Ovary (tissue), 9 donors: ENCODE measurements around the gene BCAT1. TPM values are rescaled to one million over a fixed set of nuclear protein-coding genes. Genes with fewer than 3 reads are reported as not detected.
A peak's percentile ranks its signal among the peaks of the same experiment; 100 is the strongest.

Experiments
- DNase-seq, 5 donors: peaks; one replicate each; pipeline ENCODE4 v3.0.0-alpha.2; 2019 to 2020
- H3K27ac ChIP-seq, 2 donors: fragments of 200-600 bp; one replicate each; pipeline versions ENCODE4 v1.5.1 to v1.8.0; 2019 to 2022
- H3K27me3 ChIP-seq: fragments of 200-600 bp; one replicate; pipeline ENCODE4 v1.8.0; 2022
- H3K36me3 ChIP-seq: fragments of 200-600 bp; sonication (generic); one replicate; pipeline ENCODE4 v1.5.1; 2019
- H3K4me1 ChIP-seq: one replicate; pipeline ENCODE4 v1.8.1; 2013; ENCODE audit warnings: mild to moderate bottlenecking, moderate library complexity; ENCODE audit not compliant: insufficient read depth
- H3K4me3 ChIP-seq: fragments of 200-600 bp; sonication (generic); one replicate; pipeline ENCODE4 v1.5.1; 2017
- H3K9me3 ChIP-seq, 2 donors: fragments of 200-600 bp in 1 of 2; sonication (generic) in 1 of 2; one replicate each; pipeline versions ENCODE4 v1.5.1 to v1.8.1; 2013 to 2019; ENCODE audit warnings: mild to moderate bottlenecking in 1 of 2, moderate library complexity in 1 of 2
- EP300 ChIP-seq: sonication (generic); formaldehyde crosslinking; IDR thresholded peaks from one replicate; pipeline ENCODE4 v1.6.1; 2017; ENCODE audit warnings: antibody characterized with exemption
- POLR2A ChIP-seq: fragments of 450-650 bp; IDR thresholded peaks from one replicate; pipeline ENCODE4 v1.6.1; 2017; ENCODE audit warnings: antibody characterized with exemption, mild to moderate bottlenecking, moderate library complexity
- WGBS, 3 donors: extraction: QIAGEN DNeasy Blood & Tissue Kit in 1 of 3; methylation state at CpG; one replicate each; pipeline versions ENCODE4 v1.1.5 to v1.1.7; 2013 to 2017; 5-methylcytosine and 5-hydroxymethylcytosine counted together
- intact Hi-C, 4 donors: fragments of 100-400 bp; cut with DNase I; formaldehyde crosslinking; loops; one replicate each; pipeline versions ENCODE4 v1.11.0 to v1.15.1; 2022 to 2023
- polyA plus RNA-seq, 2 donors: library from polyadenylated mRNA; stranded (reverse); fragments of 200-250 nt in 1 of 2; fragments of 350-450 nt in 1 of 2; fragmentation: Illumina TruSeq in 1 of 2; extraction: RNeasy Lipid Tissue Mini Kit (QIAGEN cat#74804) in 1 of 2; gene quantifications; one replicate each; pipeline ENCODE4 v1.2.3, GENCODE V29; 2013 to 2014
- total RNA-seq, 7 donors: library from RNA; depleted of rRNA in 2 of 7; stranded (reverse); fragments of >200 nt in 2 of 7; fragmentation: NEBNext Ultra II Directional in 3 of 7; extraction: Animal tissue kit (Norgen Biotek cat#: 25700) in 3 of 7; gene quantifications; one replicate each; pipeline versions ENCODE4 v1.1.0 to v1.2.4, GENCODE V29; 2016 to 2023
- TF ChIP-seq, protein P1 (sequence below), 3 donors: fragments of 450-650 bp in 2 of 3; fragments of 200-600 bp in 1 of 3; IDR thresholded peaks; one replicate each; pipeline versions ENCODE4 v1.5.1 to v1.8.0; 2016 to 2022; ENCODE audit warnings: antibody characterized with exemption in 3 of 3, mild to moderate bottlenecking in 1 of 3
- donor health status: DM: no; HTN: no; CAD: no; lungs with moderate emphysema.
- donor health status: DM: no; HTN: no; CAD: no.
- donor health status: Bipolar disorder and iron deficiency.
- donor health status: DM: yes; HTN: yes; CAD: no.
- donor health status: DM: no; HTN: no; CAD: no.
- donor health status: DM: yes; HTN: yes; CAD: no.

The BCAT1 gene
- total and polyA plus RNA-seq, 9 donors: 12.0 to 106 (median 31.7) TPM

- no peak overlapping the region for H3K27ac ChIP-seq
- WGBS, 3 donors: 49 to 92% (median 50%) methylated on average over 2 of the region's 2 CpGs
- no peaks in the 10 kb centered on the region for H3K36me3 ChIP-seq
- no peaks in the 10 kb centered on the region for H3K9me3 ChIP-seq
- no peaks in the 10 kb centered on the region for H3K27me3 ChIP-seq
- H3K4me1 ChIP-seq: peaks cover 4% of the 10 kb centered on the region
- intact Hi-C loops: no loop called here
- H3K4me3 ChIP-seq: no peak overlapping the region
- no peak for DNase-seq
- TF ChIP-seq POLR2A: no peak
- TF ChIP-seq, protein P1, sequence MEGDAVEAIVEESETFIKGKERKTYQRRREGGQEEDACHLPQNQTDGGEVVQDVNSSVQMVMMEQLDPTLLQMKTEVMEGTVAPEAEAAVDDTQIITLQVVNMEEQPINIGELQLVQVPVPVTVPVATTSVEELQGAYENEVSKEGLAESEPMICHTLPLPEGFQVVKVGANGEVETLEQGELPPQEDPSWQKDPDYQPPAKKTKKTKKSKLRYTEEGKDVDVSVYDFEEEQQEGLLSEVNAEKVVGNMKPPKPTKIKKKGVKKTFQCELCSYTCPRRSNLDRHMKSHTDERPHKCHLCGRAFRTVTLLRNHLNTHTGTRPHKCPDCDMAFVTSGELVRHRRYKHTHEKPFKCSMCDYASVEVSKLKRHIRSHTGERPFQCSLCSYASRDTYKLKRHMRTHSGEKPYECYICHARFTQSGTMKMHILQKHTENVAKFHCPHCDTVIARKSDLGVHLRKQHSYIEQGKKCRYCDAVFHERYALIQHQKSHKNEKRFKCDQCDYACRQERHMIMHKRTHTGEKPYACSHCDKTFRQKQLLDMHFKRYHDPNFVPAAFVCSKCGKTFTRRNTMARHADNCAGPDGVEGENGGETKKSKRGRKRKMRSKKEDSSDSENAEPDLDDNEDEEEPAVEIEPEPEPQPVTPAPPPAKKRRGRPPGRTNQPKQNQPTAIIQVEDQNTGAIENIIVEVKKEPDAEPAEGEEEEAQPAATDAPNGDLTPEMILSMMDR (IDR thresholded peaks at IDR 0.05): no peak
- TF ChIP-seq EP300: no peak
Observed at GRCh38 chr12:24905431-24905830, 43.5 kb downstream of the BCAT1 start.

GRCh38 chr12:24904871-24905270, 44.0 kb downstream of the BCAT1 start:
- TF ChIP-seq, protein P1 (IDR thresholded peaks at IDR 0.05): no peak
- TF ChIP-seq POLR2A: no peak
- no peak for TF ChIP-seq EP300
- Histone ChIP-seq H3K9me3 (no peaks in the 10 kb centered on the region), H3K36me3 (no peaks in the 10 kb centered on the region), H3K4me3 (no peak overlapping the region), H3K27ac (no peak overlapping the region), H3K4me1 (peaks cover 4% of the 10 kb centered on the region), H3K27me3 (no peaks in the 10 kb centered on the region)
- intact Hi-C loops: loop anchor here in 1 of 4 donors (5.0 kb wide), 1 partner anchor 298 kb away; no protein-coding TSS in a partner anchor
- DNase-seq: no peak
- 97 to 100% (median 97%) methylated on average over 1 of the region's 1 CpG for WGBS, 3 donors

DNA sequence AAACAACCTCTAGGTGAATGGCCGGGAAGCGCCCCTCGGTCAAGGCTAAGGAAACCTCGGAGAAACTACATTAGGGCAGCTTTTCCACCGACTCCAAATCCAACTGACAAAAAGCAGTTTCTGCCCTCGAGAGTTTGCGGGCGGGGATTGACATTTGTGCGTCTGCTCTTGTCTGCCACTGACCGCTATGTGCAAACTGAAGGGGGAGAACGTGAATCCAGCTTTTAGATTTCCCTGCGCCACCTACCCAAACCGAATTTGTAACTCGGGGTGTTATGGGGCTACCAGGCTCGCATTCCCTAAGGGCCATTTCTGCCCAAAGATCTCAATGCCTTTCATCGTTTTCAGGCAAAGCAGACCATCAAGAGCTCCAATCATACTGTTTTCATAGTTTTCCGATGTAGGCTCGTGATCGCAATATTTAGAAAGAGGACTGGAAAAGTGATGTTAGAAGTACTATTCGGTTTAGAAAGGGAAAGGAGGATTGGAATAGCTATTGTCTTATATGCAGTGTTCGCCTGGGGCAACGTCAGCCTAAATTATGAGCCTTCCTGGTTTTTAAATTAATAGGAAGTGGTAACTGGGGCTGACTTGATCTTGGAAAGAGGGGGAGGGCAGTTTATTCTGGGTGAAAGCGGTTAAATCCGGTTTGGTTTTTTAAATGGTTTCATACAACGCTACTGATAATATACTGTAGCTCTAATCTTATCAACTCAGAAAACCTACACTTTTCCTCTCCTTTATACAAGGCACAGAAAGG, 45.4 kb downstream of the BCAT1 start:
- H3K4me1 ChIP-seq: peaks cover 2% of the 10 kb centered on the region
- DNase-seq: no peak
- H3K36me3 ChIP-seq: no peaks in the 10 kb centered on the region
- H3K4me3 ChIP-seq: peak overlapping the region; percentile 16
- no peak for TF ChIP-seq EP300
- TF ChIP-seq POLR2A: peak; percentile 13
- H3K27ac ChIP-seq: no peak overlapping the region
- no peaks in the 10 kb centered on the region for H3K27me3 ChIP-seq
- no peaks in the 10 kb centered on the region for H3K9me3 ChIP-seq
- intact Hi-C loops: loop anchor here in 1 of 4 donors (5.0 kb wide), 1 partner anchor 296 kb away; no protein-coding TSS in a partner anchor
- whole genome bisulfite sequencing, 3 donors: 46 to 64% (median 53%) methylated on average over 25 of the region's 25 CpGs

- DNase-seq: no peak
- Histone ChIP-seq H3K4me3 (peak overlapping the region; percentile 16), H3K4me1 (peaks cover 3% of the 10 kb centered on the region), H3K27ac (no peak overlapping the region), H3K9me3 (no peaks in the 10 kb centered on the region), H3K36me3 (no peaks in the 10 kb centered on the region), H3K27me3 (no peaks in the 10 kb centered on the region)
- intact Hi-C loops: loop anchor here in 1 of 4 donors (5.0 kb wide), 1 partner anchor 295 kb away; no protein-coding TSS in a partner anchor
- TF ChIP-seq EP300: no peak
- WGBS, 3 donors: 29 to 50% (median 40%) methylated on average over 64 to 74 of the region's 74 CpGs
Observed at GRCh38 chr12:24902511-24903328, 46.2 kb downstream of the BCAT1 start.

- Histone ChIP-seq H3K36me3 (no peaks in the 10 kb centered on the region), H3K4me3 (peak overlapping the region; percentile 16), H3K9me3 (no peaks in the 10 kb centered on the region), H3K4me1 (peaks cover 3% of the 10 kb centered on the region), H3K27me3 (no peaks in the 10 kb centered on the region), H3K27ac (no peak overlapping the region)
- WGBS, 3 donors: 82 to 86% (median 85%) methylated on average over 33 of the region's 33 CpGs
- DNase-seq: no peak
- TF ChIP-seq POLR2A (no peak), EP300 (no peak)
- intact Hi-C loops: loop anchor here in 1 of 4 donors (5.0 kb wide), 1 partner anchor 295 kb away; no protein-coding TSS in a partner anchor
Observed at GRCh38 chr12:24901576-24902461, 47.1 kb downstream of the BCAT1 start.
